Ramos (cell line): ENCODE measurements around the gene PRICKLE4.

Source experiments
- in situ Hi-C: fragments of 300-500 bp; cut with MboI; formaldehyde crosslinking; loops from one replicate; pipeline ENCODE4 v1.14.3; 2022; ENCODE audit warnings: low sequenced_read_pairs; ENCODE audit not compliant: unreplicated experiment

Gene PRICKLE4

DNA sequence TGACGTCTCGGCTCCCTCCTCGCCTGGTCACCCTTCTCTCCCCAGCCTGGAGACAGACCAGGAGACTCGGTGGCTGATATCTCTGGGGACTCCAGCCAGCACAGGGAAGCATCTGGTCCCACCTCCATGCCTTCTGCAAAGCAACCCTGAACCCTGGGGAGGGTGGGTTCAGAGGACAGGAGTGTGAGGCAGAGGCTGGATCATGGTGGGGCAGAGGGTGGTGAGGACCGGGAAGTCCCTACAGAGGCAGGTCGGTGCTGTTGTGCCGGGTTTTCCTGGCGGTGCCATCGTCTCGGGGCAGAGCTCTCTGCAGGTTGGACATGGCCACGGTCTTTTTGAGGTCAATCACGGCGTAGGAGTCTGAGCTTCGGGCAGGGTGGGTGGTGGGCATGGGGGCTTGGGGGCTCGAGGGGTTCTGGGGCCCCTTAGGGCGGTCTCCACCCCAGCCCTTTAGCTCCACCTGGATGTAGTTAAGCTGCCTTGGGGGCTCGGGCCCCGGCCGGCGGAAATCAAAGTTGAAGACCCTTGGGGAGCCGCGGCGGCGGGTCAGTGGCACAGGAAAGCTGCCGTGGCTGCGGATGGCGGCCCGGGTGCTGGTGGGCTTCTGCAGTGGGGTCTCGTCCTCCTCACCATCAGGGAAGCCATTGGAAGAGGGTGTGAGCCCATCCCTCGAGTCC lies 10.1 kb upstream of the PRICKLE4 start:
- in situ Hi-C loops = loop anchor here (5.0 kb wide), 1 partner anchor 168 kb away; no protein-coding TSS in a partner anchor

- in situ Hi-C loops = loop anchor here (5.0 kb wide), 1 partner anchor 169 kb away; no protein-coding TSS in a partner anchor
Observed at GRCh38 chr6:41771058-41771983, 9.3 kb upstream of the PRICKLE4 start.

- in situ Hi-C loops = loop anchor here (5.0 kb wide), 1 partner anchor 173 kb away; no protein-coding TSS in a partner anchor
Observed at GRCh38 chr6:41774841-41775240, 5.7 kb upstream of the PRICKLE4 start.

DNA sequence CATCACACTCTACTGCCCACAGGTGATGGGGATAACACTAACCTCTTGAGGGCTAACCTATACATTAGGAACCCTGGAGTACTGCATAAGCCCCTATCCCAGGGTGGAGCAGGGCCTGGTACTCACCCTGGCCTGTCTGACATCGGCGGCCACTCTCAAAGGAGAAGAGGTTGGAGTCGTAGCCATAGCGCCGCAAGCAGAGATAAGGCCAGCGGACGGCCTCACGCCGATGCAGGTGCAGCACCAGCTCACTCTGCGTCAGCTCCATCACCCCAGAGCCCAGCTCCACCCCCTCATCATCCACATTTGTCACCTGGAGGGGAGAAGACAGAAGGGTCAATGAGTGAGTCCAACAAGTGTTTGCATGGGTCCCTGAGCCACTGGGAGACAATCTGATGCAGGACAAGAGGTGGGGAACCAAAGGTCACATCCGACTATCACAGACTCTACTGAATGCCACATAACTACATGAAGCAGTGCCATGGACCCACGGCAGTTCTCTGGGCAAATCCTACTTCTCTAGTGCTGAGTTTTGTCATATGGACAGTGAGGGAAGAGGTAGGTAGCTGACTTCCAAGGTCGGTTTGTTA lies 5.2 kb upstream of the PRICKLE4 start:
- in situ Hi-C loops = no loop called here

DNA sequence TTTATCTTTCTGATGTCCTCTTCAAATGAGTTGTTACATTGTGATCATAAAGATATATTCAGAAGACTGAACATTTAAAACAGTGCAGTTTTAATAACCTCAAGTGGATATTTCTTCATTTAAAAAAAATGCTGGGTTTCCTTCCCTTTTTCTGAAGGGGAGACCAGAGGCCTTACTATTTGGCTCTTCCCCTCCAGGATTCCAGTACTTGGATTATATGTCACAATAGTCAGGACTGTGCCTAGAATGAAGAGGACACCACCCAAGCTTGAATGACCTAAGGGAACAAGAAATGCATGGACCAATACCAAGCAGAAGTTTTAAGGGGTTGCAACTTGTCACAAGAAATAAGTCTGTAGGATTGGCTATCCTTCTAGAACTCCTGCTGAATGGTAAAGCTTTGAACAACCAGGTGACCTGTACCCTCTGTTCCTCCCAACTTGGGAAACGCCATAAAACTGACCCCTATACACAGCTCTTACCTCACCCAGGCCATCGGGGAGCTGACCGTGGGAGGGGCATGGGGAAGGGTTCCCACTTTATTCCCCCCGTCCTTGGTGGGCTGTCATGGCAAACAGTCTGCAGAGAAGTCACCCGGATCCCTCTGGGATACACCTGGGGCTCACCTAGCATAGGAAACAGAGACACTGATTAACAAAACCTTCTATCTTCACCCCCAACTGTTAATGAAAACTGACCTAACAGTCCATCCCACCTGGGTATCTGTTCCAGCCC lies 2.9 kb upstream of the PRICKLE4 start:
- in situ Hi-C loops = no loop called here

DNA sequence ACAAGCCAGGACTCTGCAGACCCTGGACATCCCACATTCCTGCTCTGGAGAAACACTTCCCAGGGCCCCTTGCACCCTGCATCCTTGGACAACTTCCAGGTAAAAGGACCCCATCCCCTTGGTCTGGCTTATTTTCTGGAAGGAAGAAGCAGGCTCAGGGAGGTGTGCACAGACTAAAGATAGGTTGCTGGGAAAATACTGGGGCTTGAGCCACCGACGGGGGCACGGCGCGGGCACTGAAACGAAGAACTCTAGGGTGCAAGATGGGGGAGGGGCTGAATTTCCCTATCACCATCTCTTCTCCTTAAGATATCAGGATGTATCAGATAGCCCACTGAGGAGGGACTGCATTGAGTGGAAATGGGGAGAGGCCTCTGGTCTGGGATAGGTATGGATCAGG lies 1.7 kb upstream of the PRICKLE4 start:
- in situ Hi-C loops = no loop called here

DNA sequence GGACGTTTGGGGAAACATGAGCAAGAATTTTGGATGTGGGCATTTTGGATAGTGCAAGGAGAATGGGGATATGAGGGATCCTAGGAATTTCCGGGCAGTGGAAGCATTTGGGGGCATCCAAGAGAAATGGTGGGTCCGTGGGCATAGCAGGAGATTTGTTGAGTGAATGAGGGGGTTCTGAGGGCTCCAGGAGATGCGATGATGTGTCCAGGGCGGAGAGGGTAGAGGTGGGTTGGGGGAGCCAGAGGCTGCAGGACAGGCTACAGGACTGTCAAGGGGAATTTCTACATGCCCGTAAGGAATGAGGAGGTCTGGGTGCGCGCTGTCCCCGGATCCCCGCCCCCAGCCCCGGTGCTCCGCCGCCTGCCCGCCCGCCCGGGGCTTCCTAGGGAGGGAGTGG lies 1.2 kb upstream of the PRICKLE4 start:
- in situ Hi-C loops = no loop called here

GRCh38 chr6:41779788-41780550 lies 613 bp upstream of the PRICKLE4 start, which contains the start of gene FRS3:
Gene FRS3, minus strand, starts transcription at chr6:41779900. Its CDS starts 2,913 bp downstream, at chr6:41776987.
- in situ Hi-C loops = loop anchor here (10.0 kb wide), 1 partner anchor 145 kb away; the partner anchor contains the start of genes BYSL and MED20

DNA sequence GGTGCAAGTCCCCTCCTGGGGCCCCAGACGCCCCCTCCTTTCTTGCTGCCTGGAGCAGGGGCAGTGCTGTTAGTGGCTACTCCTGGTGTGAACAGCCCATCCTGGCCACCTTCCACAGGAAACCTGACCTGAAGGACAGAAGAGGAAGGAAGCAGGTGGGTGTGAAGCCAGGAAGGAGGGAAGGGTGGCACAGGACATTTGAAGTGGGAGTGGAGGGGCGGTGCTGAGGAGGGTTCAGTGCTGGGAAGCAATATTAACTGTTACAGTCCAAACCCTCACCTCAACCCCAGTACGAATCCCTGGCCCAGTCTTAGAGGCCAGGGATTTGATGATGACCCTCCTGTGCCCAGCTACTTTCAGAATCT lies 766 bp downstream of the PRICKLE4 start:
- in situ Hi-C loops = loop anchor here (10.0 kb wide), 1 partner anchor 143 kb away; the partner anchor contains the start of genes BYSL and MED20

- in situ Hi-C loops = loop anchor here (10.0 kb wide), 1 partner anchor 142 kb away; the partner anchor contains the start of genes BYSL and MED20
Observed at GRCh38 chr6:41783106-41783780, 2.7 kb downstream of the PRICKLE4 start.

GRCh38 chr6:41784581-41785171 lies 4.1 kb downstream of the PRICKLE4 start:
- in situ Hi-C loops = loop anchor here (5.0 to 10.0 kb wide), 2 partner anchors 140 to 263 kb away; partner anchors contain the start of genes BYSL and MED20

- in situ Hi-C loops = loop anchor here (5.0 to 10.0 kb wide), 2 partner anchors 140 to 262 kb away; partner anchors contain the start of genes BYSL and MED20
Observed at GRCh38 chr6:41785254-41785653, 4.7 kb downstream of the PRICKLE4 start.

DNA sequence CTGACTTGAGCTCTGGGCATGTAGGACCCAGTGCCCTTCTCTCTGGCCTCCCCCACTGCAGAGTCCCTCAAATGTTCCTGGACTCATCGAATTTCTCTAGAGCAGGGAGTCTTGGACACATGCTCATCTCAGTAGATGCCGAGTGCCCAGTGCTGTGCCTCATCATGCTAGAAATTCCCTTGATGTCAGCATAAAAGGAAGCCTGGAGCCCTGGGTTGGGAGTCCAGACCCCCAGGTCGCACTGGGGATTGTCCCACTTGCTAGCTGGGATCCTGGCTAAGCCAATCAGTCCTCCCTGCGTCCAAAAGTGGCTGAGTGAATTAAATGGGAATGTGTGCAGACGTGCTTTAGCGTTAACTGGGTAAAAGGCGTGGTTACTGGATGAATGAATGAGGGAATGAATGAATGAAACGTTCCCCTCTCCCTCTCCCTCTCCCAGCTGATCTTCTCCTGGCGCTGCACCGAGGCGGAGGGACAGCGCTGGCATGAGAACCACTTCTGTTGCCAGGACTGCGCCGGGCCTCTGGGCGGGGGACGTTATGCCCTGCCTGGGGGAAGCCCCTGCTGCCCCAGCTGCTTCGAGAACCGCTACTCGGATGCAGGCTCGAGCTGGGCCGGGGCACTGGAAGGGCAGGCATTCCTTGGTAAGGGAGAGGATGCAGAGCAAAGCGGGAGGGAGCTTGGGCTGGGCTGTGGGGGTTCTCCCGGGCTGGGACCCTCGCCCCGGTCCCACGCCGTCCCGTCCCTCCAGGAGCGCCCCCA lies 5.3 kb downstream of the PRICKLE4 start:
- in situ Hi-C loops = loop anchor here (5.0 to 10.0 kb wide), 2 partner anchors 139 to 261 kb away; partner anchors contain the start of genes BYSL and MED20

DNA sequence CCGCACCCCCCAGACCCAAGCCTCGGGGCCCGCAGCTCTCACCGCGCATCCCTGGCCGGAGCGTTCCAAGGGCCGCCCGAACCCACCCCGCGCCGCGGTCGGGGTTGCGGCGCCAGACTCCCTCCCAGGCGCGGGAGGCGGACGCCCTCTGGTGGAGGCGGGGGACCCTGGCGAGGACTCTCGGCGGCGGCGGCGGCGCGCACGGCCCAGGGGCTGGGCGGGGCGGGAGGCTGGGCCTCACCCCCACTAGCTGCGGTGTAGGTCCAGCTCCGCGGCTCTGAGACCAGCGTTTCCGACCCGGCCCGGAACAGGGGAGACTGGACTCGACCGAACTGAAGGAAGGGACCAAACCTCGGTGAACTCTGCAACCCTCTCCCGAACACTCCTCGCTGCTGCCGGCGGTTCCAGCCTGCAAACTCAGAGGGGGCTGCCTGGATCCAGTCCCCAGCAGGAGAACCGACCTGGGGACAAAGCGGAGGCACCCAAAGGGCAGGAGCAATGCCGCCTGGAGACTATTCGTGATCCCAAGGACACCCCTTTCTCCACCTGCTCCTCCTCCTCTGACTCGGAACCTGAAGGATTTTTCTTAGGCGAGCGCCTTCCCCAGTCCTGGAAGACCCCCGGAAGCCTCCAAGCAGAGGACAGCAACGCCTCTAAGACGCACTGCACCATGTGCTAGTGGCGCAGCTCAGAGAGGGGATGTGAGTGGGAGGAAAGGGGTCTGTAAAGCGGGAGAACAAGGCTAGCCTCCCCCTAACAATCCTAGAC lies 6.1 kb downstream of the PRICKLE4 start:
- in situ Hi-C loops = loop anchor here (5.0 to 10.0 kb wide), 2 partner anchors 138 to 261 kb away; partner anchors contain the start of genes BYSL and MED20

DNA sequence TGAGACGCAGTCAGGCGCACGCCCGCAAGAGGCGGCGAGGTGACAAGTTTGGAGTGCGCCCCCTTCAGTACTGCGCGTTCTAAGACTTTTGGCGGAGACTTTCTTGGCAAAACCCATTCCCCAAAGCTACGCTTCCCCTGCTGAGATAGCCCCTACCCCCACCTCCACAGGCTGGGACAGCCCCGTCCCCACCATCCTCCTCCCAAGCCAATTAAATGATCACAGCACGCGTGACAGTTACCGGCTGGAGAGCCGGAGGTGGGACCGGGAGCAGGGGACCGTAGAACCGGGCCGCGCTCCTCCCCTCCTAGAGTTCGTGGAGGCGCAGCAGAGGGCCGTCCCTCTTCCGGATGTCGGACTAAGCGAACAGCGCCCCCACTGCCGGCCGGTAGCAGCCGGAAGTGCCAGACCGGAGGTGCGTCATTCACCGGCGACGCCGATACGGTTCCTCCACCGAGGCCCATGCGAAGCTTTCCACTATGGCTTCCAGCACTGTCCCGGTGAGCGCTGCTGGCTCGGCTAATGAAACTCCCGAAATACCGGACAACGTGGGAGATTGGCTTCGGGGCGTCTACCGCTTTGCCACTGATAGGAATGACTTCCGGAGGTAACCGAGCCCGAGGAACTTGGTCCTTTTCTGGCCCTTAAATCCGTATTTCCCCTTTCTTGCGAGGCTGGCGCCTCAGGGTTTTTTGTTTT lies 6.8 kb downstream of the PRICKLE4 start, which contains the start of gene TOMM6:
Gene TOMM6 (plus strand): TSS at position 476 of the 699 bp plus-strand sequence. CDS start 4 bp downstream, at position 480.
- in situ Hi-C loops = loop anchor here (5.0 to 10.0 kb wide), 2 partner anchors 137 to 260 kb away; partner anchors contain the start of genes BYSL and MED20

DNA sequence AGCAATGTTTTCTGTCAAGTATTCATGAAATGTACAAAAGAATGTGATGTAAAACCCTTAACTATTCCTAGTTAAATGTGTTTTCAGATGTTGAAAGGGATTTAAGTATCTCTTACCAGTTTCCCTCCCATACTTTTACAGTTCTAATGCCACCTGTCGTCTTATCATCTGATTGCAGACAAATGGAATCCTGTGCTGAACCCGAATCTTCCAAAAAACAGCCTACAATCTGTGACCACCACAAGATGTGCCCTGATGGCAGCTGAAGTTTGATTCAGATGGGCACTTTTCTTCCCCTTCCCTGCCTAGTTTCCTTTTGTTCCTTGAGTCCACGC lies 8.8 kb downstream of the PRICKLE4 start:
- in situ Hi-C loops = loop anchor here (5.0 to 10.0 kb wide), 2 partner anchors 135 to 258 kb away; partner anchors contain the start of genes BYSL and MED20
